Activated CD8-positive, alpha-beta T cell treated with anti-CD3 and anti-CD28 coated beads for 36 hours (primary cell): ENCODE data around the gene CYP4F3. TPM values are rescaled to one million over a fixed set of nuclear protein-coding genes. Genes with fewer than 3 reads are reported as not detected.
A peak's percentile ranks its signal among the peaks of the same experiment; 100 is the strongest.
"Not testable (repeated sequence)": the region's sequence is repeated elsewhere in the genome, so short reads cannot be mapped to it uniquely, and the experiment has no call there.

Experiments
- ATAC-seq: fragments of 200-7000 bp; cut with Tn5 transposase; one replicate; pipeline ENCODE4 v1.10.0; 2021; ENCODE audit warnings: mild to moderate bottlenecking, moderate library complexity
- CTCF ChIA-PET: fragments of 350-600 bp; sonication (Branson Sonifier 250); formaldehyde crosslinking; loops from one replicate; lab custom pipeline; 2021; ENCODE audit warnings: antibody characterized with exemption; lab: Charles Lee
- POLR2A ChIA-PET: fragments of 350-600 bp; sonication (Branson Sonifier 250); formaldehyde crosslinking; loops from one replicate; lab custom pipeline; 2021; ENCODE audit warnings: antibody characterized with exemption; lab: Charles Lee
- DNase-seq: peaks from one replicate; pipeline ENCODE4 v3.0.0-alpha.2; 2020
- H3K27ac Mint-ChIP-seq: one replicate; pipeline ENCODE4 v1.8.0; 2021; ENCODE audit warnings: mild to moderate bottlenecking, mixed read lengths
- H3K27me3 Mint-ChIP-seq: one replicate; pipeline ENCODE4 v1.8.0; 2021; ENCODE audit warnings: mixed read lengths
- H3K36me3 Mint-ChIP-seq: one replicate; pipeline ENCODE4 v1.8.0; 2021; ENCODE audit warnings: low read depth, mixed read lengths
- H3K4me1 Mint-ChIP-seq: one replicate; pipeline ENCODE4 v1.8.0; 2021; ENCODE audit warnings: low read depth, mixed read lengths
- H3K4me3 Mint-ChIP-seq: one replicate; pipeline ENCODE4 v1.8.0; 2021; ENCODE audit warnings: mild to moderate bottlenecking, moderate library complexity, mixed read lengths
- H3K9me3 Mint-ChIP-seq: one replicate; pipeline ENCODE4 v1.8.0; 2021; ENCODE audit warnings: mixed read lengths
- intact Hi-C: fragments of 100-400 bp; cut with micrococcal nuclease; formaldehyde crosslinking; loops from one replicate; pipeline ENCODE4 v1.10.0; 2022
- total RNA-seq, 2 experiments: library from RNA; stranded (reverse); gene quantifications; one replicate each; pipeline ENCODE4 v1.2.3, GENCODE V29; 2021
- TF ChIP-seq, protein P1 (sequence below): fragments of 200-600 bp; IDR thresholded peaks from one replicate; pipeline ENCODE4 v1.8.0; 2022; ENCODE audit warnings: antibody characterized with exemption, mild to moderate bottlenecking

CYP4F3 gene
- total RNA-seq, 2 experiments from 2014 or later: 0.16 TPM

DNA sequence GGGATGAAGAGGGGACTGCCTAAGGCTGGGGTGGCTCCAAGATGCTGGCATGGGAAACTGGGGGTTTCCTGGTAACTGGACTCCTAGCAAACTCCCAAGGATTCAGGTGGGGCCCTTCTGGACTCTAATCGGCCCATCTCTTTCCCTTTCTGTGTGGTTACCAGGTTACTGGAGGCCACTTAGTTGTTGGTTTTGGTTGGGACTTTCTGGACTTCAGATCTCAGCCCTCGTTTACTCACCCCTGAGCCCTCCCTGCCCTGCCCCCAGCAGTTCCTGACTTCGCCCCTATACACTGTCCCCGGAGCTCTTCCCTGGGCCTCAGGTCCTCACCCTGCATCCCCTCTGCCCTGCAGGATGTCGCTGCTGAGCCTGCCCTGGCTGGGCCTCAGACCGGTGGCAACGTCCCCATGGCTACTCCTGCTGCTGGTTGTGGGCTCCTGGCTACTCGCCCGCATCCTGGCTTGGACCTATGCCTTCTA lies 32.5 kb downstream of the CYP4F3 start:
- TF ChIP-seq, protein P1, sequence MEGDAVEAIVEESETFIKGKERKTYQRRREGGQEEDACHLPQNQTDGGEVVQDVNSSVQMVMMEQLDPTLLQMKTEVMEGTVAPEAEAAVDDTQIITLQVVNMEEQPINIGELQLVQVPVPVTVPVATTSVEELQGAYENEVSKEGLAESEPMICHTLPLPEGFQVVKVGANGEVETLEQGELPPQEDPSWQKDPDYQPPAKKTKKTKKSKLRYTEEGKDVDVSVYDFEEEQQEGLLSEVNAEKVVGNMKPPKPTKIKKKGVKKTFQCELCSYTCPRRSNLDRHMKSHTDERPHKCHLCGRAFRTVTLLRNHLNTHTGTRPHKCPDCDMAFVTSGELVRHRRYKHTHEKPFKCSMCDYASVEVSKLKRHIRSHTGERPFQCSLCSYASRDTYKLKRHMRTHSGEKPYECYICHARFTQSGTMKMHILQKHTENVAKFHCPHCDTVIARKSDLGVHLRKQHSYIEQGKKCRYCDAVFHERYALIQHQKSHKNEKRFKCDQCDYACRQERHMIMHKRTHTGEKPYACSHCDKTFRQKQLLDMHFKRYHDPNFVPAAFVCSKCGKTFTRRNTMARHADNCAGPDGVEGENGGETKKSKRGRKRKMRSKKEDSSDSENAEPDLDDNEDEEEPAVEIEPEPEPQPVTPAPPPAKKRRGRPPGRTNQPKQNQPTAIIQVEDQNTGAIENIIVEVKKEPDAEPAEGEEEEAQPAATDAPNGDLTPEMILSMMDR: no peak
- H3K4me3 Mint-ChIP-seq: no peak overlapping the region
- peak; percentile 72 for ATAC-seq
- H3K36me3 Mint-ChIP-seq: no peaks in the 10 kb centered on the region
- no peaks in the 10 kb centered on the region for H3K27me3 Mint-ChIP-seq
- peaks cover 18% of the 10 kb centered on the region for H3K4me1 Mint-ChIP-seq
- ChIA-PET POLR2A (interaction anchor here (1.0 kb wide), 1 partner anchor 25 kb away, joined by 3 read pairs; no protein-coding TSS in a partner anchor), CTCF (no interaction called here)
- H3K27ac Mint-ChIP-seq: no peak overlapping the region
- H3K9me3 Mint-ChIP-seq: peaks cover 1% of the 10 kb centered on the region
- intact Hi-C loops: no loop called here
- DNase-seq: peak; percentile 21

DNA sequence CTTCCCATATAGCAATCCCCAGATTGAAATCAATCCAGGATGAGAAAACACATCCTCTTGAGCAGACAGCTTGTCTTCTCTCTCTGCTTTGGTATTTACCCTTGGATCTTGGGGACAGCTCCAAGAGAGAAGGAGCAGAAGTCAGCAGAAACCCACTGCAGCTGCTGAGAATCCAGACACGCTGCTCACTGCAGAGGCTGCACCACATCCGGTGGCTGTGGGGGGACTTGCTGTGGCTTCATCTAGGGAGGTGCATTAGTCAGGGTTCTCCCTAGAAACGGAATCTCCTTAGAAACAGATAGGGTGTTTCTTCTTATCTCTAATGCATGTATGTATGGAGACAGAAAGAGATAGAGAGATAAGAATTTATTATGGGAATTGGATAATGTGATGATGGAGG lies 34.9 kb downstream of the CYP4F3 start:
- H3K4me1 Mint-ChIP-seq: peaks cover 18% of the 10 kb centered on the region

DNA sequence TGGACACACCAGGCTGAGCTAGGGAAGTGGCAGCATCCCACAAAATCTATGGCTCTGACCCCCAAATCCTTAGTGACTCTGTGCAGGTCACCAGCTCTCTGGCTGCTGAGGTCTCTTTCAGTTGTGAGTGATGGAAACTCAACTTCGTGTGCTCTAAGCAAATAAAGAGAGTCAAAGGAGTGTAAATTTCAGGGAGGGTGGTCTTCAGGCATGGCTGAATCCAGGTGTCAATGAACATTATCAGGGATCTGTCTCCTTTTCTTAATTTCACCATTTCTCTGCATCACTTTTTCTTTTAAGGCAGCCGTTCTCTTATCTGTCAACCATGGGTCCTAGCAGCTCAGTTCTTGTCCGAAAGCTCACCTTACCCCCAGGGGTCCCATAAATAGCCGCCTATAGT lies 38.4 kb downstream of the CYP4F3 start:
- Mint-ChIP-seq H3K4me1 (peaks cover 4% of the 10 kb centered on the region), H3K27ac (no peak overlapping the region), H3K4me3 (no peak overlapping the region), H3K9me3 (peaks cover 1% of the 10 kb centered on the region), H3K36me3 (no peaks in the 10 kb centered on the region), H3K27me3 (peaks cover 11% of the 10 kb centered on the region)
- no peak for ATAC-seq
- intact Hi-C loops: no loop called here
- TF ChIP-seq, protein P1: no peak
- ChIA-PET CTCF (no interaction called here), POLR2A (interaction anchor here (0.6 kb wide), 1 partner anchor 572 kb away, joined by 3 read pairs; the partner anchor contains the start of gene SYDE1)
- no peak for DNase-seq

More for the DNA sequence above, 34.9 kb downstream of the CYP4F3 start:
- H3K27ac Mint-ChIP-seq: no peak overlapping the region
- H3K36me3 Mint-ChIP-seq: no peaks in the 10 kb centered on the region
- H3K27me3 Mint-ChIP-seq: no peaks in the 10 kb centered on the region
- TF ChIP-seq, protein P1: no peak
- intact Hi-C loops: no loop called here
- no peak overlapping the region for H3K4me3 Mint-ChIP-seq
- POLR2A ChIA-PET: no interaction called here
- DNase-seq: no peak
- peaks cover 1% of the 10 kb centered on the region for H3K9me3 Mint-ChIP-seq
- CTCF ChIA-PET: no interaction called here
- no peak for ATAC-seq

DNA sequence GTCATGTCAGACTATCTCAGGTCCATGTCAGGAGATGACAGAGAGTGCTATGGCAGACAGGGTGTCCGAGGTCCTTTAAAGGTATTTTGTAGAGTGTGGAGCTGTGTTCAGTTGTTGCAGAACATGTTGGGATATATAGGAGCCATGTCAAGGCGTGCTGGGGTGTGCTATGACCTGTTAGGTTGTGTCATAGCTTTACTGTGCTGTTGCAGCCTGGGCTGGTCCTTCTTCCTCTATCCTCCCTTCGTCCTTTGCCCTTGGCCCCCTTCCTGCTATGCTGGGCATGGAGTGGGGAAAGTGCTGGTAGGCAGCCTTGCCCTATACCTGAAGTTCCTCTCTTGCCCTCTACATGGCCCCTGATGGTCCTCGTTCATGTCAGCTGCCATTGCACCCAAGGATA lies 39.2 kb downstream of the CYP4F3 start:
- H3K36me3 Mint-ChIP-seq, CTCF ChIA-PET, H3K27ac Mint-ChIP-seq, intact Hi-C loops, H3K9me3 Mint-ChIP-seq, H3K4me1 Mint-ChIP-seq, POLR2A ChIA-PET, ATAC-seq, DNase-seq, H3K4me3 Mint-ChIP-seq: not testable (repeated sequence)
- H3K27me3 Mint-ChIP-seq: peaks cover 13% of the 10 kb centered on the region

DNA sequence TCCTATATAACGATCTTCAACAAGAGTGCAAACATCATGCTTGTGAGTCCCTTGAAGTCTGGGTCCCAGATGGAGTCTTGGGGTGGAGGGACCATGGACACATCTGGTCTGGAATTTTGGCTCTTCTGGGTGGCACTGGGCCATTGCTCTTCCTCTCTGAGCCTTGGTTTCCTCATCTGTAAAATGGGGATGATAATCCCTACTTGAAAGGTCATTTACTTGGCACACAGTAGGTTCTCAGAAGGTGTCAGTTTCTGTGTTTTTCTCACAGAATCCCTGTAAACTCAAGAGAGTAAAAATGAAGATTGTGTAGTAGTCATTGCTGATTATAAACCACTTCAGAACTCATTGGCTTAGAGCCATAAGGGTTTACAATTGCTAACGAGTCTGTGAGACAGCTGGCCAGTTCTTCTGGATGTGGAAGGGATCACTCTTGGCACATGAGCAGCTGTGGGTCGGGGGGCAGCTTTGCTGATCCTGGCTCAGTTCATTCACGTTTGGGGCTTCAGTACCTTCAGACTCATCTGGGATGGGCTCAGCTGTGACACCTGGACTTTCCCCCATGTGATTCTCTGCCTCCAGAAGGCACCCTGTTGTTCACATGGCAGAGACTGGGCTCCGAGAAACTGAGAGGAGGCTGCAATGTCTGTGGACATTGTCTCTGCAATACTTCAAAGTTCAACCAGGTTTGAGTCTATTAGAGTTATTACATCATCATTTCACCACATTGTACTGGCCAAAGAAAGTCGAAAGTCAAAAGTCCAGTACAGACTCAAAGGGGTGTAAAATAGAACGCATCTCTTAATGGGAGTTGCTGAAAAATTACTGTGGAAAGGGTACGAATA lies 40.0 kb downstream of the CYP4F3 start:
- no peaks in the 10 kb centered on the region for H3K36me3 Mint-ChIP-seq
- no peak overlapping the region for H3K27ac Mint-ChIP-seq
- no peaks in the 10 kb centered on the region for H3K4me1 Mint-ChIP-seq
- H3K4me3 Mint-ChIP-seq: no peak overlapping the region
- DNase-seq (no peak), ATAC-seq (no peak)
- H3K9me3 Mint-ChIP-seq: peaks cover 1% of the 10 kb centered on the region
- TF ChIP-seq, protein P1: no peak
- peaks cover 18% of the 10 kb centered on the region for H3K27me3 Mint-ChIP-seq
- ChIA-PET CTCF (no interaction called here), POLR2A (no interaction called here)
- intact Hi-C loops: no loop called here
